GM11168 (cell line): Measurements from ENCODE around the gene MYBBP1A.

Experiments
- in situ Hi-C: fragments of 300-500 bp; cut with MboI; formaldehyde crosslinking; loops from one replicate; pipeline ENCODE4 v1.12.0; 2022; ENCODE audit warnings: low sequenced_read_pairs; ENCODE audit not compliant: unreplicated experiment

MYBBP1A gene

DNA sequence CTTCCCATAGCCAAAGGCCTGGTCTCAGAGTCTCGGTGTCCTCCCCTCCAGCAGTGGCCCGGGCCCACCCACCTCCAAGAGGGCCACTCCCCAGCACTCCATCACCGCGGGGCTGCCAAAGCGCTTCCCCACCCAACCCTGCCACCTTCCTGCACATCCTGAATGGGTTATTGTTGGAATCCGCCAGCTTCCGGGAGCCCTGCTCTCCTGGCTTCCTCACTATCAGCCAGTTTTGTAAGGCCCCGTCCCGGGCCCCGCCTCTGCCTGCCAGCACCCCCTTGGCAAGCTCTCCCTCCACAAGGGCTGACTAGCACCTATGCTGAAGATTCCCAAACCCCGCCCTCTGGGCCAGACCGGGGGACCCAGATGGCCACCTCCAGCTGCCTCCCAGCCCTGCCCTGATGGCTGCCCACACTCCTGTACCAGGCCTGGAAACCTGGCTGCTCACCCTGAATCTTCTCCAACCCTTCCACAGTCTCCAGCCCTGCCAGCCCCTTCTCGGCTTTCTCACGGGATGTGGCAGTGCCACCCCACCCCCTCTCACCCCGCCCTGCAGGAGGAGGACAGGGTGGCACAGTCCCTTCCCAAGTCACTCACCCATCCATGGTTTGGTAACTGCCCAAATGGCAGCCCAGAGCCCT, 14.4 kb downstream of the MYBBP1A start:
- in situ Hi-C loops, result no loop called here

DNA sequence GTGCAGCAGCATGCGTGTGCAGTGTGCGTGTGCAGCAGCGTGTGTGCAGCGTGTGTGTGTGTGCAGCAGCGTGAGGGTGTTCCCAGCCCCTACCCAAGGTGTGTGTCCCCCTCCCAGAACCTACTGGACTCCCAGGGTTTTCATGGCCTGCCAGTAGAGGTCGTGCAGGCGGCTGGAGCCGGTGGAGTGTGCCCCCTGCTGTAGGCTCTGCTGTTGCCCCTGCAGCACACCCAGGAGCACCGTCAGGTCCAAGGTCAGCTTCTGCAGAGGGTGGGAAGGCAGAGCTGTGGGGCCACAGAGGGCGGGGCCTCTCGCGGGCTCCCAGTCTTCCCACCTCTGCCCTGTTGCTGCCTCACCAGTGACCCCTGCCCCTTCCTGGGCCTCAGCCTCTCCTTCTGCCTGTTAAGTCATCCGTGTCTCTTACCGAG, 14.9 kb downstream of the MYBBP1A start:
- in situ Hi-C loops, result no loop called here

DNA sequence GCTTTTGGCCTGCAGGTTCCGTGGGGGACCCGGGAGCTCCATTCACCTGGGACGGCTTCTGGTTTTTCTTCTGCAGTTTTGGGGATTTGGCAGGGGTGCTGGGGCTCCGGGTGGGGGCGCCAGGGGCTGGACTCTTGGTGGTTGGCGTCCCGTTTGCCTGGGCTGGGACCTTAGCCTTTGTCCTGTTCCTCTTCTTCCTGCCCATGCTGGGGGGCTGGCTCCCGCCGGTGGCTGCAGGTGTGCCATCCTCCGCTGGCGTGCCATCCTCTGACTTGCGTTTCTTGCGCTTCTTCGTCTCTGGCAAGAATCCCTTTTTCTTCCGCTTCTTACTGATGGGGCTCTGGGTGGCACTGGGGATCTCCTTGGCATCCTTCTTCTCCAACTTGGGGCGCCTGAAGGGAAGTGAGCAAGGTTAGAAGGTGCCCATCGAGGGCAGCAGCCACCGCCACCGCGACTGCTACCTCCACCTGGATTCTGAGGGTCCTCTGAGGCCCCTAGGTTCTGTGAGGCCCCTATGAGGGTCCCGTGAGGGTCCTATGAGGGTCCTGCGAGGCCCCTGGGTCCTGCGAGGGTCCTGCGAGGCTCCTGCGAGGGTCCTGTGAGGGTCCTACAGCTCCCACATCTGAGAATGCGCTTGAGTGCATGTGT, 15.5 kb downstream of the MYBBP1A start:
- in situ Hi-C loops, result no loop called here

DNA sequence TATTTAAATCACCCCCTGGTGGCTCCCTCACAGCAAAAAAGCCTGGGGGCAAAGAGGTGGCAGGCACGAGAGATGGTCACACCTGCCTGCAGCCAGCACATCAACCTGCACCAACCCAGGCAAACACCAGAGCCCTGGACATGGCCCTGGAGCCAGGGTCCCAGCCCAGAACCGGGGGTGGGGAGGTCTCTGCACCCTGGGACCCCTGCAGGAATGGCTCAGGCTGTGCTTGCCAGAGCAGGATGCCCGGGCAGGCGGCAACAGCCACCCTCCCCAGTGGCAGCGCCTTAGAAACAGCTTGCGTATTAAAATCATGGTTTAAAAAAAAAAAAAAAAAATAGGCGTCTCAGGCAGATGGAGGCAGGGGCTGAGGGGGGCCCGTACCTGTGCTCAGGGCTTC, 16.2 kb downstream of the MYBBP1A start:
- in situ Hi-C loops, result no loop called here

DNA sequence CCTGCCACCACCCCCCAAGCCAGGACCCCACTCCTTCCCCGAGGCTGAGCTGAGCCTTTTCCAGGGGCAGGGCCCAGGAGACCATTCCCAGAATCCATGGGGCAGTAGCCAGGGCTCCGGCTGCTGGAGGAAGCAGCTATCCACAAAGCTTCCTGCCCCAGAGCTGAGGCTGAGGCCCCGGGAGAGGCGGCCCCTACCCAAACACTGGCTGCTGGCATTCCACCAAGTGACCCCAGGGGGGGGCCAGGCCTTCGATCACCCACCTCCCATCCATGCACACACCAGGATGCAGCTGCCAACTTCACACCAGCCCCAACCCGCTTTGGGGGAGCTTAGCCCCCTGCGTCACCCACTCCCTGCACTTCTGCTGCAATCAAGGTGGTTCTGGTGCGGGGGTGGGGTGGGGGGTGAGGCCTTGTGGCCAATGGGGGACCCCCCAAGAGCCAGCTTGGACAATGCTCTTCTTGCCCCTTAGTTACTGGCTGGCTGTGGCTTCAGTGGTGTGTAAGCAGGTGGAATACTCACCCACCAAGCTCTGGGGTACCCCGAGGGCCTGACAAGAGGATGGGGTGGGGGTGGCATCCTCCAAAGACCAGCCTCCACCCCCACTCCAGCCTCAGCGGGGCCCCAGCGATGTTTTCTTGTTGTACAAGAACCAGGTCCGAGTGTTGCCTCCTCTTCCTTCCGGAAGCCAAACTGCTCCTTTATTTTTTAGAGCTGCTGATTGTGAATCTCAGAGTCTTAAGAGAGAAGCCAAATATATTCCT, 16.8 kb downstream of the MYBBP1A start:
- in situ Hi-C loops, result no loop called here

DNA sequence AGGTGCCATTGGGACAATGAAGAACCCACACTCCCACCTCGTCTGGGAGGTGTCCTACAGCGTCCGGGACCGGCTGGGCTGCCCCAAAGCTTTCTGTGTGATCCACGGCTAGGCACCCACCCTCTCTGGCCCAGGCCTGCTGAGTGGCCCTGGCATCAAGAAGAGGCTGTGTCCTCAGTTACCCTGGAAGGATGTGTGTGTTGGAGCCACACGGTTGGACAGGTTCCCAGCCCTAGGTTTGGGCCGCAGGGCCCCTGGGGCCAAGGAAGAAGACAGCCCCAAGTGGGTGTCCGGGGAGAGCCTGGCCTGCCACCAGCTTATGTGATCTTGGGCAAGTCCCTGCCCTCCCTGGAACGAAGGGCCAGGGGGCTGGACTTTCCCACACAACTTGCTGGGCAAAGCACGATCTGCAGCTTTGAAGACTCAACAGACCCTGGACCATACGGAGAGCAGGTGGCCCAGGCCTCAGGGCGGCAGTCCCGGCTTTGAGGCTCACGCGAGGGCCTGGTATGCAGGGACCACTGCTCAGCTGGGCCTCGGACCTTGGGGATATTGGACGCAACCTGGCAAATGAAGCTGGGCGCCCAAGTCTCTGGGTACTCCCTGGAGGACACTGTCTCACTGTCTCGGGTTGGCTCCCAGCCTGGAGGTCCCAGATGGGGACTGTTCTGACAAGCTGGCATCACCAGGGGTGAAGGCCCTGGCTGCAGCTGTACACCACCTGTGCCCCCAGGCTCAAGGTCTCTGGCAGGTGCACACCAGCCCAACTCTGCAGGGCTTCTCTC, 17.5 kb downstream of the MYBBP1A start:
- in situ Hi-C loops, result no loop called here

DNA sequence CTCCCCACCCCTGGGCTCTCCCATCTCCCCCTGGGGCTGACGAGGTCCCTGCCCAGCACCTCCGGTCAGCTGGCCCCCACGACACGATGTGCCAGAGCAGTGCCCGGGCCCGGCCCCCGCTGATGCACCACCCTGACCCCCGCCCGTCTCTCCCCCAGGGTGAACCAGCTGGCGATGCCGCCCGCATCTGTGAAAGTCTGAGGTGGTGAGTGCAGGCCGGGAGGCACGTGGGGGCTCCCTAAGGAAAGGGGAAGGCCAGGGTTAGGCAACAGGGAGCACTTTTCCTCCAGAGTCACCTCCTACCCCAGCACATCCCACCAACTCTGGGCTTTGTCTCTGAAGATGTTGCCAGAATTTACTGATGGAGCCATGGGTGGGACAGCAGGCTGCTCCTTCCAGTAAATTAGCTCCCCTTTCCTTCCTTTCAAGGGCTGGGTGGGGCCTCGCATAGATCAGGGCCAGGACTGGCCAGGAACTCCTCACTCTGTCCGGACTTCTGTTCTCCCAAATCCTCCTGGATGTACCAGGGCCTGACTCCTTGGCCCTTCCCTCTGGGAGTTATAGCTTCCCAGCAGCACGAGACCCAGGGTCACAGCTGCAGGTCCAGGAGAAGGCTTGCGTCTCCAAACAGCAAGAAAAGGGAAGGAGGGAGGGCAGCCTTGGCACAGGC, 18.3 kb downstream of the MYBBP1A start:
- in situ Hi-C loops, result no loop called here

DNA sequence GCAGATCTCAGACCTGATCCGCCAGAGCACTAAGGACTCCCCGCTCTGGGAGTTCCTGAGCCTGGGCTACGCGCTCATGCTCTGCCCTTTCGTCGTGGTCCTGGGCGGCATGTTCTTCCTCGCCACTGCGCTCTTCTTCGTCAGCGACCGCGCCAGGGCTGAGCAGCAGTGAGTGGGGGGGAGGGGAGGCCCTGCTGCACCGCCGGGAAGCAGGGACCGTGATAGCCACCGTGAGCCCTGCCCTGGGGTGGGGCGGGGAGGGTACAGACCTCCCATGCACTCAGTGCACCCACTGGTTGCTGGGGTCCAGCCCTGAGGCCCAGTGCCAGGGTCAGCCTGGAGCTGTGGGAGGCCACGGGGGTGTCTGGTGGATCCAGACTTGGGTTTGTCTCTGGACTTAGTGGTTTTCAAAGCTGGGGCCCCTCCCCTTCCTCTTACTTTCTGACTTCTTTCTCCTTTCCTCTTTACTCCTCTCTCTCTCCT, 18.9 kb downstream of the MYBBP1A start:
- in situ Hi-C loops, result no loop called here

DNA sequence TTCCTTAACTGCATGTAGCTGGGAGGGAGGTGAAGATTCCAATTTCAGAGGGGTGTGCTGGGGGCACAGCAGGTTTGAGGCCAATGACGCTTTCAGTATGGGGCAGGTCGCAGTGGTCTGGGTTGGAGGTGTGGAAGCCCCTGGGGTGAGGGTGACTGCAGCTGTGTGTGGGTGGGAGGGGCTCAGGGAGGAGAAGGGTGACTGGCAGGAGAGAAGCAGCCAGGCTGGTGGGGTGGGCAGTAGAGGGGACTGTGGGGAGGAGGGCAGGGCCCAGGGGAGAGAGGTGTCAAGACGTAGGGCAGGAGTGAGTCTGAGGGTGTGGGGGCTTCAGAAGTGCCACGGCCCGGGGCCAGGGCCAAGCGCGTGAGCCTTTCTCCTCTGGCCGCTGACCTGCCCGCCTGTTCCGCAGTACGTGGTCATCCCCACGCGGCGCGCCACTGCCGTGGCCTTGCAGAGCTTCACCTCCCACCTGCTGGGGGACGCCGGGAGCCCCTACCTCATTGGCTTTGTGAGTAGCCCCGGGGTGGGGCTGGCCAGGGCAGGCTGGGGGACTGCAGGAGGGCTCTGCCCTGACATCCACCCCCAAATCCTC, 19.4 kb downstream of the MYBBP1A start:
- in situ Hi-C loops, result no loop called here

DNA sequence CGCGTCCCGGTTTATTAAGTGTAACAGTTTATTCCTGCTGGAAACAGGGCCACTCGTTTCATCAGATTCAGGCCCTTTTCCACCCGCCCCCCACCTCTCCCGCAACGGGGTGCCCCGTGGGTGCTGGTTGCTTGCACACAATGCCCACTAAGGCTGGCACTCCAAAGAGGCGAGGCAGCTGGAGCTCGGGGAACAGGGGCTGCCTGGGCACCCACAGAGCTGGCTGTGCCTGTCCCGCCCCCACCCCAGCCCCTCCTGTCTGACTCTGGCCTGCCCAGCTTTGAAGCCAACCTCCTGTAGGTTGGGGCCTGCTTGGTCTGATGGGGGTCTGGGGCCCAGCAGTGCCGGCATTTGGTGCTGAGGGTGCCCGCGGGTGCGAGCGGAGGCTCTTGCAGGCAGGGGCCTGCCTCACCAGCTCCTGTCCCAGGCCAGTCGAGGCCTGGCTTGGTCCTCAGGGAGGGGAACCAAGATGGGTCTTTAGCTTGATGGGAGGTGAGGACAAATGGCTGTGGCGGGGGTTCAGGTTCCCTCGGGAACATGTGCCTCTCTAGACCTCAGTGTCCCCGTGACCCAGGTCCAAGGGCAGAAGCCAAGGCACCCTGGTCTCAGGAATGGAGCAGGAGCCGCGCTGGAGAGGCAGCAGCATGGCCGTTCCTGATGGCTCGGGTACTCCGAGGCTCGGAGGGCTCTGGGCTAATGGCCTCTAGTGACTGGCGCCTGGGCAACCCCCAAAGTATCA, 20.1 kb downstream of the MYBBP1A start:
- in situ Hi-C loops, result no loop called here

DNA sequence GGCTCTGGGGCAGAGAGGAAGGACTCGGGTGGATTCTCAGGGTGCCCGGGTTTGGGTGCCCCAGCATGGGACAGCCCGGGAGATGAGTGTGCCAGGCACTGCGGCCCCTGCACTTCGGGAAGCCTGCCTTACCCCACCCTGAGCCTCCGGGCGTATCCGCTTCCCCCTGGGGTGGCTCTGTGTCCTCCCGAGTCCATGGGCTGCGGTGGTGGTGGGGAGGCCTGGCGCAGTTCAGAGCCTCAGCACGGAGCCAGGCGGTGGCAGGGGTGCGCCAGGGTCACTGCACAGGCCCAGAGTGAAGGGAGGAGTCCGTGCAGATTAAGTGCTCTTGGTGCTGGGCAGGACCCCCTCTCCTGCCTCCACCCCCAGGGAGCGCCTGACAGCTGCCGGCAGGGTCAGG, 20.7 kb downstream of the MYBBP1A start:
- in situ Hi-C loops, result no loop called here

DNA sequence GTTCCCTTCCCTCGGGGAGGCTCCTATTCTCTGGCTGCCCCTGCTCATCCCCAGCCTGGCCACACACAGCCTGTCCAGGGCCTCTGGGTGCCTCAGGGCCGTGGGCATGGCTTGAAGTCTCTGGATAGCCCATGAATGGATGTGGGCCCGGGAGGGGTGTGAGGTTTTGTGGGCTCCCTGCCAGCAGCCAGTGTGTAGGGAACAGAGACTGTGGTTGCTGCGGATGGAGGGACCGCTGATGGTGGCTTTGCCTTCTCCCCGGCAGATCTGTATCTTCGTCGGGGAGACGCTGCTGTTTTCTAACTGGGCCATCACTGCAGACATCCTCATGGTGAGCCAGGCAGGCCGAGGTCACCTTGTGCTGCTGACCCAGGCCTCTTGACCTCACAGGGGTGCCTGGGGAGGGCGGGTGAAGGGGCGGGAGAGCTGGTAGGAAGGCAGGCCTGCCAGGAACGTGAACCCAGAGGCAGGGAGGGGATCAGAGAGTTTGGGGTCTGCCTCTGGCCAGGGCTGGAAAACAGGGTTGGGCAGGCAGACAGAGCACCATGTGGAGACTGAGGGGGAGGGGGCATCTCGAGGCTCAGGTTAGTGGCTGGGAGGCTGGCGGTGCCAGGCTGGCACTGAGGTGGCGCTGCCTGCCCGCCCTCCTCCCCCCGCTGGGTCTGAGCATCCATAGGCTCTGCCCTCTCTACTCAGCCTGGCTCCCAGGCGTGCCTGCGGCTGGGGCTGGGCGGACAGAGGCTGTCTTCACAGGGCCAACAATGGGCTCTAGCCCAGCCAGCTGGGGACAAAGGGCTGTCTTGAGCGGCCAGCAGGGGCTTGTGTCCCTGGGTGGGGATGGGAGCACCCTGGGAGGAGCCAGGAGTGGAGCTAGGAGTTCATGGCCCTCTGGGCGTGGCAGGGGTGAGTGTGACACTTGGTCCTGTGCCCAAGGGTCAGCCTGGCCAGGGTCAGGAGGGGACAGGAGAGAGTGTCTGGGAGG, 21.4 kb downstream of the MYBBP1A start:
- in situ Hi-C loops, result no loop called here

DNA sequence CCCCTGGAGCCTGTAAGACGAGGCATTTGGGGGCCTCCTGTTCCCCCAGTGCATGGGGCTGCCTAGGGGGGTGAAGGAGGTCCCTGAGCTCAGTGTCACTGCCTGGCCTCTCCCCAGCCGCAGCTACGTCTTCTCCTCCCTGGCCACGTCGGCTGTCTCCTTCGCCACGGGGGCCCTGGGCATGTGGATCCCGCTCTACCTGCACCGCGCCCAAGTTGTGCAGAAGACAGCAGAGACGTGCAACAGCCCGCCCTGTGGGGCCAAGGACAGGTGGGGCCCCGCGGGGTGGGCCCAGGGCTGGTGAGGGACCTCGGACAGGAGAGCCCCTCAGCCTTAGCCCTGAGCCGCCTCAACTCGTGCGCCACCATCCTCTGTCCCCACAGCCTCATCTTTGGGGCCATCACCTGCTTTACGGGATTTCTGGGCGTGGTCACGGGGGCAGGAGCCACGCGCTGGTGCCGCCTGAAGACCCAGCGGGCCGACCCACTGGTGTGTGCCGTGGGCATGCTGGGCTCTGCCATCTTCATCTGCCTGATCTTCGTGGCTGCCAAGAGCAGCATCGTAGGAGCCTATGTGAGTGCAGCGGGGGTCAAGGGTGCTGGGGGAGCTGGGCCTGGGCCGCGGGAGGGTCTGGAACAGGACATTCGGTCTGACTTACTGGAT, 22.2 kb downstream of the MYBBP1A start:
- in situ Hi-C loops, result no loop called here

DNA sequence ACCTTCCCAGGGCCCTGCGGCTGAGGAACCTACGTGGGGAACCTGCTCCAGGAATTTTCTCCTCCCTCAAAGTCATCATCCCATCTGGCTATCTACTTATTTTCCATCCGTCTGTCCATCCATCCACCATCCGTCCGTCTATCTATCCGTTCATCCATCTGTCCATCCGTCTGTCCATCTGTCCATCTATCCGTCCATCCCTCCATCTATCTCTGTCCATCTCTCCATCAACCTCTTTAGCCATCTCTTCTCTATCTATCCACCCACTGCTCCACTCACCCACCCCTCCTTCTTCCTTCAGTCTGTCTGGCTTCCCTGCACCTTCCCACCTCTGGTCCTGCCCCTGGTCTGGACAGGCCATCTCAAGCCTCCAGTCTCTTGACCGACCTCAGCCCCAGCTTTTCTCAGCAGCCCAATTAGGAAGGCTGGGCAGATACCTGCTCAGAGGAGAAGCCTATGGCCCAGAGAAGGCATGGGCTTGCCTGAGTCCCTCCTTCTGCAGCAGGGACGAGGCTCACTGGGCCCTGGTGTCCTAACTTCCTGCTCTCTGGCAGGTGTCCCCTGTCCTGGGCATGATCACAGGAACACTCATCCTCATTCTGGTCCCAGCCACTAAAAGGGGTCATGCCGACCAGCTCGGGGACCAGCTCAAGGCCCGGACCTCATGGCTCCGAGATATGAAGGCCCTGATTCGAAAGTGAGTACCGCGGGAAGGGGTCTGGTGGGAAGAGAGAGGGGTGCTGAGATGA, 23.0 kb downstream of the MYBBP1A start:
- in situ Hi-C loops, result no loop called here

DNA sequence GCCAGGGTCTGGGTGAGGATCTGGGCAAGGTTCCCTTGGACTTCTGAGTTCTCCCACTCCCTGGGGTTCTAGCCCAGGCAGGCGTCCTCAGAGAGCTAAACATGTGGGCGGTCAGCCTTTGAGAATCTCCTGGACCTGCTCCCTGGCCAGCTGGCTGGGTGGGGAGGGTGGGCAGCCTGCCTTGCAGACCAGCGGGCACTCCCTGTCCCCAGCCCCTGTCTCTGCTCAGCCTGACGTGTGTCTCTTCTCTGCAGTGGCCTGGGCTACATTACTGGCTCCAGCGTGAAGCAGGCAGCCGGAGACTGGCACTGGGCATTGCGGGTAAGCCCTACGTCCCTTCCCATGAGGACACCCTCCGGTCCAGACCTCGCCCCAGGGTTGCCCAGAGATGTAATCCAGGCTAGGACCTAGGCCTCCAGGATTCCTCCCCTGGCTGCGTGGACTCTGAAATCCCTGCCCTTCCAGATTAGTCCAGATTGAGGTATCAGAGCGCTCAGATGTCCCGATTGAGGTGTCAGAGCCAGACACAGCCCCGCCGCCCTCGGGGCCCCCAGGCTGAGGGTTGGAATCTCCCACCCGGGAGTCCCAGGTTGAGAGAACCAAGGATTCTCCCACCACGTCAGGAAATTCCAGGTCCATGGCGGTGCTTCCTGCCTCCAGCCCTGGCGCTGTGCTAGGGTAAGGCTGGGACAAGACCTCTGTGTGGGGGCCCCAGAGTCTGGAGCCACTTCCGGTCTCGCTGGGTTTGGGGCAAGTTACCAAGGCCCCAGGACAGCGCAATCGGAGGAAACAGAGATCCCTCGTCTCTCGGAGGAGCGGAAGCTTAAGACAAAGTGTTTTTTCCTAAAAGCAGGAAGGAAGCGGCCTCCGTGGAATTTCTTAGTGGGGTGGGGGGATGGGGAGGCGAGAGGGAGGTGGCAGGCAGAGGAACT, 24.1 kb downstream of the MYBBP1A start:
- in situ Hi-C loops, result no loop called here
